ENCODE data around the gene TM7SF2. TPM values are rescaled to one million over a fixed set of nuclear protein-coding genes. Genes with fewer than 3 reads are reported as not detected.

Gene TM7SF2
- total and polyA plus RNA-seq, 2 of the 13 experiments (the other 11 are each of a cell fraction or from before 2014, with no cell fraction given): 56.0 to 66.9 TPM

- TF ChIP-seq ZNF3 (CRISPR knock-in tag; IDR thresholded peaks at IDR 0.05) (0 out of 2 replicates have a peak, but pooled peaks have one; percentile 34), ATF1 (CRISPR knock-in tag; IDR thresholded peaks at IDR 0.05) (peak; percentile 56), SIX1 (CRISPR knock-in tag; IDR thresholded peaks at IDR 0.05; ENCODE audit: borderline replicate concordance) (peak; percentile 31; the same call in 1 of the 2 replicates), ZFP62 (CRISPR knock-in tag; IDR thresholded peaks at IDR 0.05) (no peak), TCF12 (IDR thresholded peaks at IDR 0.05) (no peak), TCF12 (CRISPR knock-in tag; IDR thresholded peaks at IDR 0.05) (peak; percentile 71), MAZ (IDR thresholded peaks at IDR 0.05; ENCODE audit: borderline replicate concordance, low read depth, low read length) (peak; percentile 97), MAZ (CRISPR knock-in tag; IDR thresholded peaks at IDR 0.05; ENCODE audit: low read depth) (peak; percentile 92), SP5 (CRISPR knock-in tag; IDR thresholded peaks at IDR 0.05; ENCODE audit: borderline replicate concordance, low read depth) (peak; percentile 77; the same call in 1 of the 2 replicates), FLYWCH1 (CRISPR knock-in tag; IDR thresholded peaks at IDR 0.05) (peak; percentile 58; the same call in 1 of the 2 replicates), ZNF660 (CRISPR knock-in tag; IDR thresholded peaks at IDR 0.05; ENCODE audit: borderline replicate concordance, low read depth) (no peak), ZBTB38 (CRISPR knock-in tag; IDR thresholded peaks at IDR 0.05) (peak; percentile 70; the same call in 1 of the 2 replicates), BRCA1 (CRISPR knock-in tag; IDR thresholded peaks at IDR 0.05) (no peak), SAFB2 (CRISPR knock-in tag; IDR thresholded peaks at IDR 0.05; ENCODE audit: borderline replicate concordance, low read depth) (no peak), ZFP36 (IDR thresholded peaks at IDR 0.05; ENCODE audit: borderline replicate concordance, low read depth, low read length, partially characterized antibody) (no peak), LRRFIP1 (CRISPR knock-in tag; conservative IDR thresholded peaks at IDR 0.05) (no peak; the same call in 1 of the 2 replicates), HBP1 (CRISPR knock-in tag; IDR thresholded peaks at IDR 0.05; ENCODE audit: low read depth) (peak; percentile 87), REL (CRISPR knock-in tag; conservative IDR thresholded peaks at IDR 0.05) (no peak), XRCC5 (optimal IDR thresholded peaks at IDR 0.05; ENCODE audit: low read length) (peak; percentile 99)
- TF ChIP-seq, protein P1, sequence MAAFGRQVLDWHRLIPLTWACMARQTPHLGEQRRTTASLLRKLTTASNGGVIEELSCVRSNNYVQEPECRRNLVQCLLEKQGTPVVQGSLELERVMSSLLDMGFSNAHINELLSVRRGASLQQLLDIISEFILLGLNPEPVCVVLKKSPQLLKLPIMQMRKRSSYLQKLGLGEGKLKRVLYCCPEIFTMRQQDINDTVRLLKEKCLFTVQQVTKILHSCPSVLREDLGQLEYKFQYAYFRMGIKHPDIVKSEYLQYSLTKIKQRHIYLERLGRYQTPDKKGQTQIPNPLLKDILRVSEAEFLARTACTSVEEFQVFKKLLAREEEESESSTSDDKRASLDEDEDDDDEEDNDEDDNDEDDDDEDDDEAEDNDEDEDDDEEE (CRISPR knock-in tag; IDR thresholded peaks at IDR 0.05): no peak
- TF ChIP-seq, protein P2, sequence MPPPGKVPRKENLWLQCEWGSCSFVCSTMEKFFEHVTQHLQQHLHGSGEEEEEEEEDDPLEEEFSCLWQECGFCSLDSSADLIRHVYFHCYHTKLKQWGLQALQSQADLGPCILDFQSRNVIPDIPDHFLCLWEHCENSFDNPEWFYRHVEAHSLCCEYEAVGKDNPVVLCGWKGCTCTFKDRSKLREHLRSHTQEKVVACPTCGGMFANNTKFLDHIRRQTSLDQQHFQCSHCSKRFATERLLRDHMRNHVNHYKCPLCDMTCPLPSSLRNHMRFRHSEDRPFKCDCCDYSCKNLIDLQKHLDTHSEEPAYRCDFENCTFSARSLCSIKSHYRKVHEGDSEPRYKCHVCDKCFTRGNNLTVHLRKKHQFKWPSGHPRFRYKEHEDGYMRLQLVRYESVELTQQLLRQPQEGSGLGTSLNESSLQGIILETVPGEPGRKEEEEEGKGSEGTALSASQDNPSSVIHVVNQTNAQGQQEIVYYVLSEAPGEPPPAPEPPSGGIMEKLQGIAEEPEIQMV (CRISPR knock-in tag; IDR thresholded peaks at IDR 0.05; ENCODE audit: low read depth): 0 out of 2 replicates have a peak, but pooled peaks have one; percentile 55
Measured at GRCh38 chr11:65095974-65096806, 15.5 kb upstream of the TM7SF2 start, which contains the start of gene VPS51 (continued).

Data from HepG2 (cell line).